ENCODE results near the gene KRT83. TPM values are rescaled to one million over a fixed set of nuclear protein-coding genes. Genes with fewer than 3 reads are reported as not detected.
A peak's percentile ranks its signal among the peaks of the same experiment; 100 is the strongest.

KRT83 gene
- total RNA-seq, 1 donor from 2014 or later, result not detected

DNA sequence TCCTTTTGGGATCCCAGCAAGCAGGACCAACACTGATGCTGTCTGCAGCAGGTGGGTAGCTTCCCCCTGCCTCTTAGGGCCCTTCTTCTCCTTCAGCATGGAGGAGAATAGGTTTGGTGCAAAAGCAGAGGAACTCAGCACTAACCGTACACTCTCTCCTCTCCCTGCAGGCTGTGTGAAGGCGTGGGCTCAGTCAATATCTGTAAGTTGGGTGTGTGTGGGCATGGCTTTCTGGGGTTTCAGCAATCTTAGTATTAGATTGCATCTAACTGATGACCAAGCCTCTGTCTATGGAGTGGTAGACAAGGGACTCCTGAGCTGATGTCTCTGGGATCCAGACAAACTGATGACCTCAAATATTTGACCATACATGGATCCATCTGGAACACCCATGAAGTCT lies 31.8 kb upstream of the KRT83 start:
- TF ChIP-seq, protein P1, sequence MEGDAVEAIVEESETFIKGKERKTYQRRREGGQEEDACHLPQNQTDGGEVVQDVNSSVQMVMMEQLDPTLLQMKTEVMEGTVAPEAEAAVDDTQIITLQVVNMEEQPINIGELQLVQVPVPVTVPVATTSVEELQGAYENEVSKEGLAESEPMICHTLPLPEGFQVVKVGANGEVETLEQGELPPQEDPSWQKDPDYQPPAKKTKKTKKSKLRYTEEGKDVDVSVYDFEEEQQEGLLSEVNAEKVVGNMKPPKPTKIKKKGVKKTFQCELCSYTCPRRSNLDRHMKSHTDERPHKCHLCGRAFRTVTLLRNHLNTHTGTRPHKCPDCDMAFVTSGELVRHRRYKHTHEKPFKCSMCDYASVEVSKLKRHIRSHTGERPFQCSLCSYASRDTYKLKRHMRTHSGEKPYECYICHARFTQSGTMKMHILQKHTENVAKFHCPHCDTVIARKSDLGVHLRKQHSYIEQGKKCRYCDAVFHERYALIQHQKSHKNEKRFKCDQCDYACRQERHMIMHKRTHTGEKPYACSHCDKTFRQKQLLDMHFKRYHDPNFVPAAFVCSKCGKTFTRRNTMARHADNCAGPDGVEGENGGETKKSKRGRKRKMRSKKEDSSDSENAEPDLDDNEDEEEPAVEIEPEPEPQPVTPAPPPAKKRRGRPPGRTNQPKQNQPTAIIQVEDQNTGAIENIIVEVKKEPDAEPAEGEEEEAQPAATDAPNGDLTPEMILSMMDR (IDR thresholded peaks at IDR 0.05; ENCODE audit: insufficient read depth, low read length, severe bottlenecking), result no peak
- no peak overlapping the region for H3K4me3 ChIP-seq (ENCODE audit: low read depth, low read length)
- H3K27me3 ChIP-seq (ENCODE audit: control insufficient read depth, insufficient read depth, low read length), result peaks cover 4% of the 10 kb centered on the region
- FAIRE-seq (no peak), DNase-seq (ENCODE audit: low read depth) (no peak)
- no peaks in the 10 kb centered on the region for H3K36me3 ChIP-seq (ENCODE audit: control insufficient read depth, insufficient read depth, low read length)

DNA sequence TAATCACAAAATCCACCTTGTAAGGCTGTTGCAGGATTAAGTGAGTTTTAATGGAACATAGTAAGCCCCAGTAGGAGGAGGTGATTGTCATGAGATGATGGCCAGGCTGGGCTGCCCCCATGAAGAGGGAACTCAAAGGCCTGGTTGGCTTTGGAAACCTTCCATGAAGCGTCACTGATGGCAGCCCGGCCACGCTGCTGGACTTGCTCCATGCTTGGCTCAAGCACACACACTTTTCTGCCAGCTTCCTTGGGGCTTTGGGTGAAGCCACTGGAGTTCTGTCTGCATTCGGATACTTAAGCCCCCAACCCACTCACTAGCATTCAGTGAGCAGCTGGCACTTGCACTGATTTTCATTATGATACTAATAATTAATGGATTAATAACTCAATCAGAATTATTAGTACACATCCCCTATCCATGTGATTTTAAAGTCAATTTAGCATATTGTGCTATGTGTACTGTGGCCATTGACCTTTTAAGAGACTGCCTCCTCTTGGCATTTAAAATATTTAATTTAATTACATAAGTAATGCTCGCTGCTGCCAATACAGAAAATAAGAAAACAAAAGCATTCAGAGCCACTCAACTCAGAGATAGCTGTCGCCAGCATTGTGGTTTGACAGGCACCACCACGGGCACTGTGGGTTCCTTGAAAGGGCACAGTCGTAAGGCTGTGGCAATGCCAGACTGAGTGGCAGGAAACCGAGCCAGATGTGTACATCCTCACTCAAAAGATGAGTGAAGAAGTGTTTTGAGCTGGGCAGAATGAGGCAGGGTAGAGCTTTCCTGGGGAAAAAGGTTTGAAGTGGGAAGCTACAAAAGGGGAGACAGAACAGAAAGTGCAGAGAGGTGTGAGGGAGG lies 30.2 kb upstream of the KRT83 start:
- Histone ChIP-seq H3K4me3 (ENCODE audit: low read depth, low read length) (no peak overlapping the region), H3K27me3 (ENCODE audit: control insufficient read depth, insufficient read depth, low read length) (peaks cover 4% of the 10 kb centered on the region), H3K36me3 (ENCODE audit: control insufficient read depth, insufficient read depth, low read length) (no peaks in the 10 kb centered on the region)
- TF ChIP-seq, protein P1 (IDR thresholded peaks at IDR 0.05; ENCODE audit: insufficient read depth, low read length, severe bottlenecking), result no peak
- FAIRE-seq (no peak), DNase-seq (ENCODE audit: low read depth) (no peak)

DNA sequence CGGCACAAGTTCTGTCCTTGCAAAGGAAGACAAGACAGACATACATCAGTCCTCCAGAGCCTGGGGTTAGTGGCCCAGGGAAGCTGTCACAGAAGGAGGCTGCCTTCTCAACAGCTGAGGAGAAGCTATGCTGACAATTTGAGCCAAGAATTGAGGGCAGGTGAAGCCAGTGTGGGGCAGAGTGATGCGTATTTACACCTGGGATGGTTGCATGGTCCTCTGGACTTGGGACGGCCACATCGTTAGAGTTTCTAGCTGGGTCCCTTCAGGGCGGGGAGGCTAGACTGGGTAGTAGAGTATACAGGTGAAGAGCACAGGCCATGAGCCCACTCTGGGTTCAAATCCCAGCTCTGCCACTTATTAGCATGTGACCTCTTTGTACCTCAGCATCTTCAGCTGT lies 29.6 kb upstream of the KRT83 start:
- DNase-seq (ENCODE audit: low read depth), result no peak
- Histone ChIP-seq H3K27me3 (ENCODE audit: control insufficient read depth, insufficient read depth, low read length) (peaks cover 4% of the 10 kb centered on the region), H3K36me3 (ENCODE audit: control insufficient read depth, insufficient read depth, low read length) (no peaks in the 10 kb centered on the region), H3K4me3 (ENCODE audit: low read depth, low read length) (no peak overlapping the region)
- TF ChIP-seq, protein P1 (IDR thresholded peaks at IDR 0.05; ENCODE audit: insufficient read depth, low read length, severe bottlenecking), result no peak
- FAIRE-seq, result no peak

DNA sequence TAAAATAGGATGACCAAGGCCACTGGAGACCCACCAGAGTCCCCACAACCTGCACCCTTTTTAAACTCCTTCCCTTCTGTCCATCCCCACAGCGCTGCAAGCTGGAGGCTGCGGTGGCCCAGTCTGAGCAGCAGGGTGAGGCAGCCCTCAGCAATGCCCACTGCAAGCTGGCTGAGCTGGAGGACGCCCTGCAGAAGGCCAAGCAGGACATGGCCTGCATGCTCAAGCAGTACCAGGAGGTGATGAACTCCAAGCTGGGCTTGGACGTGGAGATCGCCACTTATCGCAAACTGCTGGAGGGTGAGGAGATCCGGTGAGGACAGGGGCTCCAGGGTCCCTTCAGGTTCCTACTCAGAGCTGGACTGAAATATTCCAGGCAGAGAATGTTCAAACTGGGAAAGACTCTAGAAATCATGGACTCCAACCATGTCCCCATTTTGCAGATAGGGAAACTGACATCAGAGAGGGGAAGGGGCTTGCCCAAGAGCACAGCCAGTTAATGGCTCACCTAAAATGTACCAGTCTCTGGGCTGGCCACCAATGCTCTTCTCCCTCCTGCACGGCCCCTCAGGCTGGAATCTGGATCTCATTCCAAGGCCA lies 28.9 kb upstream of the KRT83 start:
- H3K36me3 ChIP-seq (ENCODE audit: control insufficient read depth, insufficient read depth, low read length), result no peaks in the 10 kb centered on the region
- H3K27me3 ChIP-seq (ENCODE audit: control insufficient read depth, insufficient read depth, low read length), result peaks cover 4% of the 10 kb centered on the region
- DNase-seq (ENCODE audit: low read depth), result no peak
- no peak for FAIRE-seq
- TF ChIP-seq, protein P1 (IDR thresholded peaks at IDR 0.05; ENCODE audit: insufficient read depth, low read length, severe bottlenecking), result no peak
- H3K4me3 ChIP-seq (ENCODE audit: low read depth, low read length), result no peak overlapping the region

DNA sequence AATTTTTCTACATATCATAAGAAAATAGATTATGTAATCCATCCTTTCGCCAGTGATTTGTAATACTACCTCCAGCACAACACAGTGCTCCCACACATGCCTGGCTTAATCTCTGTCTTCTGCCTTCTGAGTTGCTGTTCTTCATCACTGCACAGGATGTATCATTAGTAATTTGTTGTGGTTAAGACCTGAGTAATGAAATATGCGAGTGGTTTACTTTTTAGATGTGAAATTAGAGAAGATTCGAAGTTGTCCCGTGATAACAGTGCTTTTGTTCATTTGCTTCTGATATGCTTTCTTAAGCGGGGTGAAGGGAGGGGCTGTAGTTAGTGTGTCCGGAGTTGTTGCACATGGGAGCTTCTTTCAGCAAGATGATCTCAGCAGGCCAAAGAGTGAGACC lies 28.0 kb upstream of the KRT83 start:
- TF ChIP-seq, protein P1 (IDR thresholded peaks at IDR 0.05; ENCODE audit: insufficient read depth, low read length, severe bottlenecking), result no peak
- Histone ChIP-seq H3K4me3 (ENCODE audit: low read depth, low read length) (no peak overlapping the region), H3K36me3 (ENCODE audit: control insufficient read depth, insufficient read depth, low read length) (no peaks in the 10 kb centered on the region), H3K27me3 (ENCODE audit: control insufficient read depth, insufficient read depth, low read length) (peaks cover 4% of the 10 kb centered on the region)
- peak; percentile 73 for DNase-seq (ENCODE audit: low read depth)
- FAIRE-seq, result no peak

All from bronchial epithelial cell (primary cell).